Neural cell (in vitro differentiated cells): ENCODE results near the gene SH3RF1. TPM values are rescaled to one million over a fixed set of nuclear protein-coding genes. Genes with fewer than 3 reads are reported as not detected.

Experiments
- H2AFZ ChIP-seq: fragments of 200-600, 300-800 bp; sonication (generic), shearing (Covaris generic); 2 replicates; pipeline ENCODE4 v1.6.0; 2014; ENCODE audit warnings: low read depth, mild to moderate bottlenecking, antibody characterized with exemption, low read length, moderate library complexity
- H3F3A ChIP-seq: fragments of 200-600 bp; shearing (Covaris generic); 2 replicates; pipeline ENCODE4 v1.6.1; 2016; ENCODE audit warnings: mild to moderate bottlenecking, moderate library complexity, mixed read lengths, antibody characterized with exemption, low read length; ENCODE audit not compliant: insufficient read depth, poor library complexity, severe bottlenecking
- H3K27ac ChIP-seq: fragments of 200-600, 300-800 bp; sonication (generic), shearing (Covaris generic); 2 replicates; pipeline ENCODE4 v1.5.1; 2014; ENCODE audit warnings: mild to moderate bottlenecking, low read length, moderate library complexity
- H3K27me3 ChIP-seq: fragments of 300-800, 200-600 bp; sonication (generic), shearing (Covaris generic); 2 replicates; pipeline ENCODE4 v1.6.0; 2014; ENCODE audit warnings: mild to moderate bottlenecking, low read depth, low read length, moderate library complexity; ENCODE audit not compliant: insufficient read depth
- H3K36me3 ChIP-seq: fragments of 300-800, 200-600 bp; sonication (generic), shearing (Covaris generic); 2 replicates; pipeline ENCODE4 v1.5.1; 2014; ENCODE audit warnings: mild to moderate bottlenecking, antibody characterized with exemption, low read length, moderate library complexity; ENCODE audit not compliant: insufficient read depth
- H3K4me2 ChIP-seq: fragments of 300-800, 200-600 bp; sonication (generic), shearing (Covaris generic); 2 replicates; pipeline ENCODE4 v1.6.0; 2014; ENCODE audit warnings: mild to moderate bottlenecking, low read length
- H3K4me3 ChIP-seq: fragments of 300-800, 200-600 bp; sonication (generic), shearing (Covaris generic); 2 replicates; pipeline ENCODE4 v1.5.1; 2014; ENCODE audit warnings: mild to moderate bottlenecking, low read length, moderate library complexity
- H3K79me2 ChIP-seq: fragments of 200-600 bp; shearing (Covaris generic); replicated peaks from 2 replicates; pipeline ENCODE4 v1.6.0; 2014; ENCODE audit warnings: mild to moderate bottlenecking, low read length, moderate library complexity; ENCODE audit not compliant: insufficient read depth
- H3K9ac ChIP-seq: fragments of 300-800, 200-600 bp; sonication (generic), shearing (Covaris generic); 2 replicates; pipeline ENCODE4 v1.6.1; 2016; ENCODE audit warnings: mild to moderate bottlenecking, low read length, mixed read lengths
- H3K9me2 ChIP-seq: fragments of 200-600 bp; shearing (Covaris generic); 2 replicates; pipeline ENCODE4 v1.6.1; 2016; ENCODE audit warnings: mild to moderate bottlenecking, low read length, mixed read lengths; ENCODE audit not compliant: insufficient read depth
- H3K9me3 ChIP-seq: fragments of 200-600, 300-800 bp; sonication (generic), shearing (Covaris generic); 2 replicates; pipeline ENCODE4 v1.6.1; 2016; ENCODE audit warnings: mild to moderate bottlenecking, mixed run types, low read length, moderate library complexity, mixed read lengths
- H4K20me1 ChIP-seq: fragments of 200-600 bp; shearing (Covaris generic); 2 replicates; pipeline ENCODE4 v1.6.1; 2016; ENCODE audit warnings: mild to moderate bottlenecking, mixed run types; ENCODE audit not compliant: insufficient read depth
- EP300 ChIP-seq: fragments of 450-650 bp; conservative IDR thresholded peaks from 2 replicates; pipeline ENCODE4 v1.6.1; 2014; ENCODE audit warnings: antibody characterized with exemption, mild to moderate bottlenecking, moderate library complexity; ENCODE audit not compliant: poor library complexity, severe bottlenecking
- EZH2 ChIP-seq: fragments of 200-600, 300-800 bp; shearing (Covaris generic), sonication (generic); IDR thresholded peaks from 2 replicates; pipeline ENCODE4 v1.6.1; 2014; ENCODE audit warnings: antibody characterized with exemption, low read length, borderline replicate concordance, mild to moderate bottlenecking; ENCODE audit not compliant: insufficient read depth, poor library complexity, severe bottlenecking
- MXI1 ChIP-seq: fragments of 450-650 bp; conservative IDR thresholded peaks from 2 replicates; pipeline ENCODE4 v1.6.1; 2014; ENCODE audit warnings: antibody characterized with exemption, mild to moderate bottlenecking; ENCODE audit not compliant: poor library complexity, severe bottlenecking
- POLR2AphosphoS5 ChIP-seq: IDR thresholded peaks from 2 replicates; pipeline ENCODE4 v1.6.1; 2012
- RAD21 ChIP-seq: fragments of 450-650 bp; conservative IDR thresholded peaks from 2 replicates; pipeline ENCODE4 v1.6.1; 2014; ENCODE audit warnings: antibody characterized with exemption, mild to moderate bottlenecking, moderate library complexity
- SMC3 ChIP-seq: fragments of 450-650 bp; conservative IDR thresholded peaks from 2 replicates; pipeline ENCODE4 v1.6.1; 2014; ENCODE audit warnings: antibody characterized with exemption, mild to moderate bottlenecking, moderate library complexity; ENCODE audit not compliant: poor library complexity
- TAF1 ChIP-seq: IDR thresholded peaks from 2 replicates; pipeline ENCODE4 v1.6.1; 2012; ENCODE audit warnings: low read depth
- polyA plus RNA-seq: library from polyadenylated mRNA; depleted of rRNA; stranded (reverse); fragments of >200 nt; gene quantifications from 2 replicates; pipeline ENCODE4 v1.2.3, GENCODE V29; 2014
- TF ChIP-seq, protein P1 (sequence below): IDR thresholded peaks from 2 replicates; pipeline ENCODE4 v1.6.1; 2012; ENCODE audit warnings: borderline replicate concordance
- TF ChIP-seq, protein P2 (sequence below): fragments of 450-650 bp; IDR thresholded peaks from 2 replicates; pipeline ENCODE4 v1.5.1; 2014; ENCODE audit warnings: antibody characterized with exemption, mild to moderate bottlenecking, moderate library complexity; ENCODE audit not compliant: poor library complexity, severe bottlenecking

SH3RF1 gene
- polyA plus RNA-seq, 1 donor from 2014 or later: 3.1 TPM

DNA sequence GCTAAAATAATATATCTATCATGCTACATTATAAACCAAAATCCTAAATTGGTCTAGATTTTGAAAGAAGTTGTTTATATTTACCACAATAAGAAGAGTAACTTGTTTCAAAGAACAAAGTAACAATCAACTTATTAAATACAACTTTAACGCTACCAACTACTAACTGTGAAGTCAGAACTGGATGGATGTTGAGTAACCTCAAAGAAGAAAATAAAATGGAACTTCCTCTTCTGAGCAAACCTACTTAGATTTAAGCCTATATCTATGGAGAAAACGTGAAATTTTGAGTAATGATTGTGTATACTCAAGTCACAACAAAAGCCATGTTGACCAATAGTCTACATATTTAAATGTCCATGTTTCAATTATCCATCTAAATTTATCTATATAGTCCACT is 25.7 kb downstream of the SH3RF1 start (continued):
- TF ChIP-seq, protein P1, sequence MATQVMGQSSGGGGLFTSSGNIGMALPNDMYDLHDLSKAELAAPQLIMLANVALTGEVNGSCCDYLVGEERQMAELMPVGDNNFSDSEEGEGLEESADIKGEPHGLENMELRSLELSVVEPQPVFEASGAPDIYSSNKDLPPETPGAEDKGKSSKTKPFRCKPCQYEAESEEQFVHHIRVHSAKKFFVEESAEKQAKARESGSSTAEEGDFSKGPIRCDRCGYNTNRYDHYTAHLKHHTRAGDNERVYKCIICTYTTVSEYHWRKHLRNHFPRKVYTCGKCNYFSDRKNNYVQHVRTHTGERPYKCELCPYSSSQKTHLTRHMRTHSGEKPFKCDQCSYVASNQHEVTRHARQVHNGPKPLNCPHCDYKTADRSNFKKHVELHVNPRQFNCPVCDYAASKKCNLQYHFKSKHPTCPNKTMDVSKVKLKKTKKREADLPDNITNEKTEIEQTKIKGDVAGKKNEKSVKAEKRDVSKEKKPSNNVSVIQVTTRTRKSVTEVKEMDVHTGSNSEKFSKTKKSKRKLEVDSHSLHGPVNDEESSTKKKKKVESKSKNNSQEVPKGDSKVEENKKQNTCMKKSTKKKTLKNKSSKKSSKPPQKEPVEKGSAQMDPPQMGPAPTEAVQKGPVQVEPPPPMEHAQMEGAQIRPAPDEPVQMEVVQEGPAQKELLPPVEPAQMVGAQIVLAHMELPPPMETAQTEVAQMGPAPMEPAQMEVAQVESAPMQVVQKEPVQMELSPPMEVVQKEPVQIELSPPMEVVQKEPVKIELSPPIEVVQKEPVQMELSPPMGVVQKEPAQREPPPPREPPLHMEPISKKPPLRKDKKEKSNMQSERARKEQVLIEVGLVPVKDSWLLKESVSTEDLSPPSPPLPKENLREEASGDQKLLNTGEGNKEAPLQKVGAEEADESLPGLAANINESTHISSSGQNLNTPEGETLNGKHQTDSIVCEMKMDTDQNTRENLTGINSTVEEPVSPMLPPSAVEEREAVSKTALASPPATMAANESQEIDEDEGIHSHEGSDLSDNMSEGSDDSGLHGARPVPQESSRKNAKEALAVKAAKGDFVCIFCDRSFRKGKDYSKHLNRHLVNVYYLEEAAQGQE: no peak

DNA sequence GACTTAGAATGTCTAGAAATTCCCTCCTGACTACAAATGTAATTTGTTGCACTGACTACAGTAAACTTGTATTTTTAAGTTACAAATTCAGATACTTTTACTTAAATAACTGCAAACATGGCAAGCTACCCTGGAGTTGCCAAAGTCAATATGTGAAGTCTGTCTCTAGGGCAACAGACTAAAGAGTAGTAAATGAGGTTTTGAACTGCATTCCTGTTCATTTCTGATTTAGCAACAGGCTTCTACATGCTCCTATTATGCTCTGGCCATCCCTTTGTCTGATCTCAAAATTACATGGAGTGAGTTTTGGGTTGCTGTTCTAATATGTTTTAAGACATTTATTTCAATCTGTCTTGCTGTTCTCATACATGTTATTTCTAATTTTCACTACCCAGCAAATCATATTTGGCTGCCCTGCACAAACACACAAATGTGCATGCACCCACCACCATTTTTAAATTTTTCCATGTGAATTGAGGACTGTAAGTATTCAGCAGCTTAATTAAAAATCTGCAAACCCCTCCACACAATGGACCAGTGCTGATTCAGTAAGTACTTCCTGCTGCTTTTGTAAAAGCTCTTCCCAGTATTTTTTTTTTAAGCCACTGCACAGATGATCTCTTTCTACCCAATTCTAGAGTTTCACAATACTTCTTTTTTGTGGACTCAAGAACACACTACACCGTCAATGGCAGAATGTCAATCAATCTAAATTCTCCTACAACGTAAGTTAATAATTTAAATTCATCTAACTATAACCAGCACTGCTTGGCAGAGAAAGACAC is 26.7 kb downstream of the SH3RF1 start:
- no peak overlapping the region for H3K9ac ChIP-seq
- no peaks in the 10 kb centered on the region for H3K27me3 ChIP-seq
- H2AFZ ChIP-seq: no peak overlapping the region
- peaks cover 58% of the 10 kb centered on the region for H3K79me2 ChIP-seq
- H4K20me1 ChIP-seq: no peaks in the 10 kb centered on the region
- no peaks in the 10 kb centered on the region for H3F3A ChIP-seq
- H3K4me3 ChIP-seq: no peak overlapping the region
- no peaks in the 10 kb centered on the region for H3K9me3 ChIP-seq
- H3K9me2 ChIP-seq: no peaks in the 10 kb centered on the region
- TF ChIP-seq SMC3 (no peak), MXI1 (no peak), TAF1 (no peak), EP300 (no peak), RAD21 (no peak)
- TF ChIP-seq, protein P1: no peak
- H3K27ac ChIP-seq: no peak overlapping the region
- no peaks in the 10 kb centered on the region for H3K36me3 ChIP-seq
- H3K4me2 ChIP-seq: no peak overlapping the region

DNA sequence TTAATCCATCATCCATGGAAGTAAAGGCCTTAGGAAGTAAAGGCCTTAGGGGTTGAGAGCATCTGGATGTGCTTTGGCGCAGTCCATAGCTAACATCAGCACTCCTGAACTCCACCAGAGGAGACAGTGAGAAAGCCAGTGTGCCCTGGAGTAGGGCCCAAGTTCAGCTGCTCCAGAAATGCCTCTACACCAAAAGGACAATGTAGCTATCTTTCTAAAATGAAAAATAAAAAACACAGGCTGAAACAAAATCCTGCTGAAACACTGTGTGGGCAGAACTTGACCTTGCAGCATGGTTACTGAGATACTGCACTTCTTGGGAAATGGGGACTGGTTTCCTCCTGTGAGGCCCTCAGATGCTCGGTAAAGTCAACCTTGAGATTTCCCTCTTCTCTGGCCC is 29.3 kb downstream of the SH3RF1 start:
- no peak overlapping the region for H2AFZ ChIP-seq

More for the DNA sequence above, 29.3 kb downstream of the SH3RF1 start:
- Histone ChIP-seq H3F3A (no peaks in the 10 kb centered on the region), H4K20me1 (no peaks in the 10 kb centered on the region), H3K36me3 (no peaks in the 10 kb centered on the region), H3K9me3 (no peaks in the 10 kb centered on the region), H3K27ac (no peak overlapping the region), H3K9me2 (no peaks in the 10 kb centered on the region), H3K27me3 (no peaks in the 10 kb centered on the region), H3K4me2 (no peak overlapping the region), H3K79me2 (peaks cover 67% of the 10 kb centered on the region), H3K9ac (no peak overlapping the region), H3K4me3 (no peak overlapping the region)
- TF ChIP-seq TAF1 (no peak), EZH2 (no peak), MXI1 (no peak), RAD21 (no peak), POLR2AphosphoS5 (no peak), SMC3 (no peak), EP300 (no peak)
- TF ChIP-seq, protein P1: no peak
- TF ChIP-seq, protein P2, sequence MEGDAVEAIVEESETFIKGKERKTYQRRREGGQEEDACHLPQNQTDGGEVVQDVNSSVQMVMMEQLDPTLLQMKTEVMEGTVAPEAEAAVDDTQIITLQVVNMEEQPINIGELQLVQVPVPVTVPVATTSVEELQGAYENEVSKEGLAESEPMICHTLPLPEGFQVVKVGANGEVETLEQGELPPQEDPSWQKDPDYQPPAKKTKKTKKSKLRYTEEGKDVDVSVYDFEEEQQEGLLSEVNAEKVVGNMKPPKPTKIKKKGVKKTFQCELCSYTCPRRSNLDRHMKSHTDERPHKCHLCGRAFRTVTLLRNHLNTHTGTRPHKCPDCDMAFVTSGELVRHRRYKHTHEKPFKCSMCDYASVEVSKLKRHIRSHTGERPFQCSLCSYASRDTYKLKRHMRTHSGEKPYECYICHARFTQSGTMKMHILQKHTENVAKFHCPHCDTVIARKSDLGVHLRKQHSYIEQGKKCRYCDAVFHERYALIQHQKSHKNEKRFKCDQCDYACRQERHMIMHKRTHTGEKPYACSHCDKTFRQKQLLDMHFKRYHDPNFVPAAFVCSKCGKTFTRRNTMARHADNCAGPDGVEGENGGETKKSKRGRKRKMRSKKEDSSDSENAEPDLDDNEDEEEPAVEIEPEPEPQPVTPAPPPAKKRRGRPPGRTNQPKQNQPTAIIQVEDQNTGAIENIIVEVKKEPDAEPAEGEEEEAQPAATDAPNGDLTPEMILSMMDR: no peak
